ENCODE measurements around the gene SULT2B1.
"Not testable (repeated sequence)": the region's sequence is repeated elsewhere in the genome, so short reads cannot be mapped to it uniquely, and the experiment has no call there.

SULT2B1 gene

DNA sequence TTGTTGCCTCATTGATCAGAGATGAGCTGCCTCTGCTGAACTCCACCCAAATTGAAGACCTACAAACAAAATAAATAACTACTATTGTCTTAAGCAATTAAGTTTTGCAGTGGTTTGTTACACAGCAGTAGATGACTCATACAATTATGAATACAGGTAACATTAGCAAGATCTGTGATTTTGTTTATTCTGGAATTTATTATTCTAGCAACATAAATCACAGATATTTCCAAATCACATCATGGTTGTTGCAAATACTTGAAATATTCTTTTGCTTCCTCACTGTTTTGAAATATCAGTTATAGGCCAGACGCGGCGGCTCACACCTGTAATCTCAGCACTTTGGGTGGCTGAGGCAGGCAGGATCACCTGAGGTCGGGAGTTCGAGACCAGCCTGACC, 27.2 kb upstream of the SULT2B1 start:
- DNase-seq (ENCODE audit: low read depth in 4 of 4, low spot score in 1 of 4): no peak

- DNase-seq (ENCODE audit: low read depth in 4 of 4, low spot score in 1 of 4): no peak
Measured at GRCh38 chr19:48529156-48529555, 22.8 kb upstream of the SULT2B1 start.

- DNase-seq (ENCODE audit: low read depth in 4 of 4, low spot score in 1 of 4): no peak
Measured at GRCh38 chr19:48530066-48530720, 21.8 kb upstream of the SULT2B1 start.

- DNase-seq (ENCODE audit: low read depth in 4 of 4, low spot score in 1 of 4): no peak
Measured at GRCh38 chr19:48530770-48531169, 21.2 kb upstream of the SULT2B1 start.

DNA sequence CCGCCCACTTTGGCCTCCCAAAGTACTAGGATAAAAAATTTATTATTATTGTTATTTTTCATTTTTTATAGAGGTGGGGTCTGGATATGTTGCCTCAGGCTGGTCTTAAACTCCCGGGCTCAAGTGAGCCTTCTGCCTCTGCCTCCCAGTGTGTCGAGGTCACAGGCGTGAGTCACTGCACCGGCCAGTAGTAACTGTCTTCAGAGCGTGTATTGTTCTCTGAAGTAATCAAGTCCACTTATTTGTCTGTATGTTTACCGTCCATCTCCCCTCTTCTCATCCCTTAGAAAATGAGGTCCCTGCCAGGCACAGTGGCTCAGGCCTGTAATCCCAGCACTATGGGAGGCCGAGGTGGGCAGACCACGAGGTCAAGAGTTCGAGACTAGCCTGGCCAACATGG, 18.2 kb upstream of the SULT2B1 start:
- DNase-seq (ENCODE audit: low read depth in 4 of 4, low spot score in 1 of 4): no peak

DNA sequence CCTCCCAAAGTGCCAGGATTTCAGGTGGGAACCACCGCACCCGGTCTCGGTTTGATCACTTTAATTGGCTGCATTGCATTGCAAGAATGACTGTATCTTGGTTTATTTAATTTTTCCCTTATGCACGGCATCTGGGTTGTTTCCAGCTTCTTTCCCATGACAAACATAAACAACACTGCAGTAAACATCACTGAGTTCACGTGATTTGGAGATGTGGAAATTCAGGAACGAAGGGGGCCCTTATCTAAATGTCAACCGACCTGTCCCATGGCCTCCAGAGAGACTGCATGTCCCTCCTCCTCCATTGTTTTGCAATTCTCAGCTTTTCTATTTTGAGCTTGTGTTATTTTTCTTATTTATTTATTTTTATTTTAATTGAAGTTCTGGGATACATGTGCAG, 14.4 kb upstream of the SULT2B1 start:
- no peak for DNase-seq (ENCODE audit: low read depth in 4 of 4, low spot score in 1 of 4)

- not testable (repeated sequence) for DNase-seq (ENCODE audit: low read depth in 4 of 4, low spot score in 1 of 4)
Measured at GRCh38 chr19:48538057-48538456, 13.9 kb upstream of the SULT2B1 start.

DNA sequence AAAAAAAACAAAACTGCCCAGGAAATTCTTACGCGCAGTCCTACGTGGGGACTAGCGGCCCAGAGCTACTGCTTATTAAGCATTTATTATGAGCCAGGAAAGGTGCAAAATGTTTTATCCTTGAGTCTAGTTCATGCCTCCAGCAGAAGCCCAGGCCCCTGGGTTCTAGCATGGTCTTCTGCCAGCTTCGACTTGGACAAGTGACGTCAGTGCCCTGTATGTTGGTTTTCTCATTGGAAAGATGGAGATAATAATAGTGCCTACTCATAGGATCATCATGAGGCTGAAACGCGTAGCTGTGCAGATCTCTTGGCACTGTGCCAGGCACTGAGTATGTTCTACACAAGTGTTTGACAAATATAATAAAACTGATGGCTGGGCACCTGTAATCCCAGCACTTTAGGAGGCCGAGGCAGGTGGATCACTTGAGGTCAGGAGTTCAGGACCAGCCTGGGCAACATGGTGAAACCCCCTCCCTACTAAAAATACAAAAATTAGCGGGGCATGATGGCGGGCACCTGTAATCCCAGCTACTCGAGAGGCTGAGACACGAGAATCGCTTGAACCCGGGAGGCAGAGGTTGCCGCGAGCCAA, 12.4 kb upstream of the SULT2B1 start:
- DNase-seq (ENCODE audit: low read depth in 4 of 4, low spot score in 1 of 4): no peak

- no peak for DNase-seq (ENCODE audit: low read depth in 4 of 4, low spot score in 1 of 4)
Measured at GRCh38 chr19:48540110-48540509, 11.9 kb upstream of the SULT2B1 start.

DNA sequence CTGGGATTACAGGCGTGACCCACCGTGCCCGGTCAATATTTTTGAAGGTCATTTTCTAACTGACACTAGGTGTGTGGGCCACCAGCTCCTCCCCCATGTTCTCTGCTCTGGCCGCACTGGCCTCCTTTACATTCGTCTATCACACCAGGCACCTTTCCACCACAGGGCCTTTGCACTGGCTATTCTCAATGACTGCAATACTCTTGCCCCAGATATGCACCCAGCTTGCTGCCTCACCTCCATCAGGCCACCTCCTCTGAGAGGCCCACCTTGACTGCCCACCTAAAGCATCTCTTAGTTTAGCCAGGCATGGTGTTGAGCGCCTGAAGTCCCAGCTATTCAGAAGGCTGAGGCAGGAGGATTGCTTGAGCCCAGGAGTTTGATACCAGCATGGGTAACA, 10.2 kb upstream of the SULT2B1 start:
- DNase-seq (ENCODE audit: low read depth in 4 of 4, low spot score in 1 of 4): no peak

DNA sequence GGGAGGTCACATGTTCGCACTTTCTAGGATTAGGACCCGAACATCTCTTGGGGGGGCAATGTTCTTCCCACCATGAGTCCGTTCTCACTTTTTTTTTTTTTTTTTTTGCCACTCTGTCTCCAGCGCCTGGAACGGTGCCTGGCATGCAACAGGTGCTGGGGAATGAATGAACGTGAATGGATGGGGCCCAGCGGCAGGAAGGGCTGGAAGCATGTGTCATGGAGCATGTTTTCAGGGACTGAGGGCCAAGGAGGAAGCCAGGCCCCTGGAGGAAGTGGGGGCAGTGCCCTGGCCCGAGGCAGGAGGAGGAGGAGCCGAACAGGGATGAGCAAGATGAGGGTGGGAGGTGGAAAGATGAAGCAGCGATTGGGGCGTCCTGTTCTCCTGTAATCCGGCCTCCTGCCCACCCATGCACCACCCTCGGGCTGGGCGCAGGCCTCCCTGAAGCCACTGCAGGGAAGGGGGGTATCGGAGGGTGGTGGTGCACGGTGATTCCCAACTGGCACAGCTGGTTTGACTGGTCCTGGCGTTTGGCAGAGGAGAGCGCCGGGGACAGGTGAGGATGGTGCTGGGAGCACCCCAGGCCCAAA, 8.8 kb upstream of the SULT2B1 start:
- no peak for DNase-seq (ENCODE audit: low read depth in 4 of 4, low spot score in 1 of 4)

DNA sequence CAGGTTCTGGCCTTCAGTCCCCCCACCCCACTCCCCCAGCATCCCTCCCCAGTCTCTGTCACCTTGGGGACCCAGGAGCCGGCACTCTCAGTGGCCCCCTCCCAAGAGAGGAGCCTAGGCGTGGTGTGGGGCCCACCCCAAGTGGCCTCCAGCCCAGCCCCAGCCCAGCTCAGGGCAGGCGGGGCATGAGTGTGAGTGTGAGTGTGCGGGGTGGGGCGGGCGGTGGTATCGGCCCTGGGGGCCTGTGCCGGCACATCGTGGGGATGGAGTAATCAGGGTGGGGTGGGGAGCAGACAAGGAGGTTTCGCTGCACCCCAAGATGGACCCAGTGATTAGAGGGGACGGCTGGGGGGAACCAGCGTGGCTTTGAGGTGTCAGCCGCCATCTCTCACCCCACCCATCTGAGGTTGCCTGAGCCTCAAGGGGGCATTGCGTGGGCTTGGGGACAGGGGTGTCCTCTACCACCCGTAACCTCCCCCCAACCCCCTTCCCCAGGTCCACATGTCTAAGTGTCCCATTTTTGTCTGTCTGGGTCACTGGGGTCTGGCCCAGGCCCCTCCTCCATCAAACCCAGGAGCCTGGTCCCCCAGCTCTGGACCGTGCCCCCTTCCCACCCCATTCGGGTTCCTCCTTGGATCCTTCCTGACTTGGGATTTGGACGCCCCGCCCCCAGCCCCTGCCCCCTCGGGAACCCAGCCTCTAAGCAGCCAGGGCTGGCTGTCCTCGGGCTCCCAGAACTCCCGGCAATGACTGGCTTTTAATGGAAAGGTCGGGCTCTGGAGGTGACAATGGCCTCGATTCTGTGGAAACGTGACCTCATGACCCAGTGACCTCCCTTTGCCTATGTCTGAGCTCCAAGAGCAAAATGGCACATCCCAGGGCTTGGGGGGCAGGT, 6.9 kb upstream of the SULT2B1 start:
- no peak for DNase-seq (ENCODE audit: low read depth in 4 of 4, low spot score in 1 of 4)

DNA sequence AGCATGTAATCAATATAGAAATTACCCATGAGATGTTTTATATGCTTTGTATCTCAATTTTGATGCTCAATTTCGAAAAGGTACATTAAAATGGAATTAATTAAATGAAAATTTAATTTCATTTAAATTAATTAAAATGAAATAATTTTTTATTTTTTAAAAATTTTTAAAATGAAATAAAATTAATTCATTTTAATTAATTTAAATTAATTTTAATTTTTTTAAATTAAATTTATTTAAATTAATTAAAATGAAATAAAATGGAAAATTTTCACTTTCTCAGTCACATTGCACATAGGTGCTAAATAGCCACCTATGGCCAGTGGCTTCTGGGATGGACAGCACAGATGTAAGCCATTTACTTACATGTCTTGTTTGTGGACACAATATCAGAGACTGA, 4.2 kb upstream of the SULT2B1 start:
- no peak for DNase-seq (ENCODE audit: low read depth in 4 of 4, low spot score in 1 of 4)

GRCh38 chr19:48548253-48548911, 3.6 kb upstream of the SULT2B1 start:
- no peak for DNase-seq (ENCODE audit: low read depth in 4 of 4, low spot score in 1 of 4)

DNA sequence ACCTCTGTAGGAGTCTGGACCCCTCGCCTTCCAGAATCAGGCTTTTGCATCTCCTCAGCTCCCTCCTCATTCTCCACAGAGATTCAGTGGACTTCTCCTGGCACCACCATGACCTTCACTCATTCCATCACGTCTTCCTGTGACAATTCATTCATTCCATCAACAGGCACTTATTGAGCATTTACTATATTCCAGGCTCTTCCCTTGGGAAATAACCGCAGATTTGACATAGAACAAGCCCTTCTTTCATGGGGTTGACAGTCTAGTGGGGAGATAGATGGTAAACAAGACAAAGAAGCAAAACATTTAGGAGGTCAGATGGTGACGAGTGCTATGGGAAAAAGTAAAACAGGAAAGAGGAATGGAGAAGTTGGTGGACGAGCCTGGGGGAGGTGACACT, 2.6 kb upstream of the SULT2B1 start:
- no peak for DNase-seq (ENCODE audit: low read depth in 4 of 4, low spot score in 1 of 4)

DNA sequence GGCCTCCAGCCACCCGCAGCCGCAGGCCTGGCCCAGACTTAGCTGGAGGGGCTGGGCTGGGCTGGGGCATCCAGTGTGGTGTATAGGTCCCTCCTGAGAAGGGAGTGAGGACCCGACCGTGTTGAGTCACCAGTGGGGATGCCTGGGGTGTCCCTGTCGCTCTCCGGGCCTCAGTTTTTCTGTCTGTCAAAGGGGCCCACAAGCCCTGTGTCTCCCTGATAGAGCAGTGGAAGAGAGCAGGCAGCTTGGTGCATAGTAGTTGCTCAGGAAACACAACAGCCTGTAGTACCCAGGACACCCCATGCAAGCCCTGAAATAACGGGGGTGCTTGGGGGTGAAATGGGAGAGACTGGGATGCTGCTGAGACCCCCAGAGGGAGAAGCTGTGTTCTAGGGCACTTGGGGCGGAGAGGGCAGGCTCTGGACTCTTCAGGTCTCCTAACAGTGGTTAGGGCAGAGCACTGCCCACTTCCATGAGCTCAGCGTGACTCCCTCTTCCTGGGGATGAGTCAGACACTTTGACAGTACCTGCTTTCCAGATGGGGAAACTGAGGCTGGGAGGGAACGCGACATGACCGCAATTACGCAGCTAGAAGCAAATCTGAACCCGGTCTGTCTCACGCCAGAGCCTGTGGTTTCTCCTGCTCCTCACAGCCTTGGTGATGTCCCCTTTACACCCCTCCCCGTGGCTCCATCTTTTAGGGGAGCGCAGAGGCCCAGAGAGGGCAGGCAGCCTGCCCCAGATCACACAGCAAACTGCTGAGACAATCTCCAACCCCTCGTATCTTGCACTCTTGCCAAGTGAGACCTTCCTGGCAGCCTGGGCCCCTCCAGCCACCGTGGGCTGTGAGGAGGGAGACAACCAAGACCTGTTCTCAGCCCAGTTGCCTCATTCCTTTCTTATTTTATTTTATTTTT, 692 bp downstream of the SULT2B1 start:
- no peak for DNase-seq (ENCODE audit: low read depth in 4 of 4, low spot score in 1 of 4)

- no peak for DNase-seq (ENCODE audit: low read depth in 4 of 4, low spot score in 1 of 4)
Measured at GRCh38 chr19:48553676-48554384, 1.9 kb downstream of the SULT2B1 start.

DNA sequence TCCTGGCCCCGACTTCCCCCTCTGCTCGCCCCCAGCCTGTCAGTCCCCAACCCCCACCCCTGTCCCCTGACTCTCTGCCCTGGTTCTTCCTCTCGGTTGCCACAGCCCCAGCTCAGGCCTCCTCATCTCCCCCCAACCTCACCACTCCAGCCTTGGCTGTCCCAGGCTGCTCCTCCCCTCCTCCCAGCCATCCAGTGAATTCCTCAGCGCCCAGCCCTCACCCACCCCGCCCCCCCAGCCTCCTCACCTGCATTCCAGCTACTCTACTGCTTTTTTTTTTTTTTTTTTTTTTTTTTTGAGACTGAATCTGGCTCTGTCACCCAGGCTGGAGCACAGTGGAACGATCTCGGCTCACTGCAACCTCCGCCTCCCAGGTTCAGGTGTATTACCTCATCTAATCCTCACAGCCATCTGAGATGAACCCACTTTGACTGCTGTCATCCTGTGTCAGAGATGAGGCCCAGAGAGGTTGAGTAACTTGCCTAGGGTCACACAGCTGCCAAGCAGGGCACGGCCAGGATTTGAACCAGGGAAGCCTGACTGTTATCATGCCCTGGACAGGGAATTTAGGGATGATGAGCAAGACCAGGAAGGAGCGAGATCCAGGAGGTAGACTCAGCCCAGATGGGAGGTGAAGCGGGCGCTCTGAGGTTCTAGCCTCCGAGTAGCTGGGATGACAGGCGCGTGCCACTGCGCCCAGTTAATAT, 2.6 kb downstream of the SULT2B1 start:
- no peak for DNase-seq (ENCODE audit: low read depth in 4 of 4, low spot score in 1 of 4)

DNA sequence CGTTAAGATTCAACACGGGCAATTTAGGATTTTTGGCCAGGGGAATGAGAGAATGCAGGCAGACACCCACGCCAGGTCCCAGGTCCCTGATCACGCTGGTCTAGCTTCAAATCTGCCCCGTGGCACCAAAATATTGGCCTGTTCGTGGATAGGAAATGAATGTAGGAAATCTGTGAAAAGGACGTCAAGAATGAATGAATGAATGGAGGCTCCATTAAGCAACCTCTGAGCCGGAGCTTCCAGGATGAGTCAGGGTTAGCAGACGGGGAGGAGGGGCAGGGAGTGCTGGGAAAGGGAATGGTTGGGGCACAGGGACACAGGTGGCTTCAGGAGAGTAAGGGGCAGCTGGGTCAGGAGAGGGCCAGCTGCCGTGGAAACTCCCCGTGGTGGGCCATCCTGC, 4.2 kb downstream of the SULT2B1 start:
- no peak for DNase-seq (ENCODE audit: low read depth in 4 of 4, low spot score in 1 of 4)

Data from stimulated activated CD4-positive, alpha-beta T cell treated with anti-CD3 and anti-CD28 coated beads, Interleukin-1b, Interleukin-23, amount 100 ng/mL, for 24 hours (primary cell).